ENCODE results near the gene PPP4C.
A peak's percentile ranks its signal among the peaks of the same experiment; 100 is the strongest.
"Not testable (repeated sequence)": the region's sequence is repeated elsewhere in the genome, so short reads cannot be mapped to it uniquely, and the experiment has no call there.

The PPP4C gene

DNA sequence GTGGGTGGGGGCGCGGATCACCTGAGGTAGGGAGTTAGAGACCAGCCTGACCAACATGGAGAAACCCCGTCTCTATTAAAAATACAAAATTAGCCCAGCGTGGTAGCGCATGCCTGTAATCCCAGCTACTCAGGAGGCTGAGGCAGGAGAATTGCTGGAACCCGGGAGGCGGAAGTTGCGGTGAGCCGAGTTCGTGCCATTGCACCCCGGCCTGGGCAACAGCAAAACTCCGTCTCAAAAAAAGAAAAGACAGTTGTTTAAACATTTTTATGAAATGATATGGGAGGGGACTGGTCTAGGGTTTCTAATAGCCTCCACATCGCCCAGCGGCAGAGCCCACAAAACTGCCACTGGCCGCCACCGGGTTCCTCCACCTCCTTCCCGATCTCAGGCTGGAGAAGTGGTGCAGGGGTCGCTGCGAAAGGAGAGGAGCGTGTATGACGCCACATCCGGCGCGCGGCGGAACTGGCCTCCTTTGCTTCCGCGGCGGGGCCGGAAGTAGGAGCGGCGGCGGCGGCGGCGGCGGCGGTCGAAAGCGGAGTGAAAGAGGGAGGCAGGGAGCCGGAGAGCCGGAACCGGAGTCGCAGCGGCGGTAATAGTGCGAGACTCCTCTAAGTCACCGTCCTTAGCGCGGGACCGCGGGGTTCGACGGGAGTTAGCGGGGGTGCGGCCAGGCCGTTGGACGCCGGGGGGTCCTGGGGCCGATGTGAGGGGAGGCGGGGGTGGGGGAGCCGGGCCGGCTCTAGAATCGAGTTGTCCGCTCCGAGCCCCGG is at the start of gene PPP4C:
Gene PPP4C (plus strand): TSS at position 492 of the 773 bp plus-strand sequence. CDS start 384 bp downstream, outside the sequence.
- DNase-seq = peak; percentile 89

DNA sequence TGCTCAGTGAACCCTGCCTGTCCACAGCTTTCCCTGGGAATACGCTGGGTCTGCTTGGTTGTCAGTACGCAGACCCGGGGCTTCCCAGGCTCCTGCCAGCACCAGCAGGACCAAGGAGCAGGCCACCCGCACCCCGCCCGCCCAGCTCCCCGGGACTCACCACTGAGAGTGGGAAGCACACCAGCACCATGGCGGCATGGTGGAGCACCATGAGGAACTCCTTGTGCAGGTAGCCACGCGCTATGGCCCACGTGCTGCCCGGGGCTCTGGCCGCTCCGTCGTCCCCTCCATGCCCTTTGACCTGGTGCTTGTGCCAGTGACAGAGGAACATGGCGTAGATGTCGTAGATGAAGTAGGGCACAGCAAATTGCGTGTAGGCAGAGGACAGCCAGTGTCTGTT is 49.3 kb upstream of the PPP4C start:
- DNase-seq = no peak

DNA sequence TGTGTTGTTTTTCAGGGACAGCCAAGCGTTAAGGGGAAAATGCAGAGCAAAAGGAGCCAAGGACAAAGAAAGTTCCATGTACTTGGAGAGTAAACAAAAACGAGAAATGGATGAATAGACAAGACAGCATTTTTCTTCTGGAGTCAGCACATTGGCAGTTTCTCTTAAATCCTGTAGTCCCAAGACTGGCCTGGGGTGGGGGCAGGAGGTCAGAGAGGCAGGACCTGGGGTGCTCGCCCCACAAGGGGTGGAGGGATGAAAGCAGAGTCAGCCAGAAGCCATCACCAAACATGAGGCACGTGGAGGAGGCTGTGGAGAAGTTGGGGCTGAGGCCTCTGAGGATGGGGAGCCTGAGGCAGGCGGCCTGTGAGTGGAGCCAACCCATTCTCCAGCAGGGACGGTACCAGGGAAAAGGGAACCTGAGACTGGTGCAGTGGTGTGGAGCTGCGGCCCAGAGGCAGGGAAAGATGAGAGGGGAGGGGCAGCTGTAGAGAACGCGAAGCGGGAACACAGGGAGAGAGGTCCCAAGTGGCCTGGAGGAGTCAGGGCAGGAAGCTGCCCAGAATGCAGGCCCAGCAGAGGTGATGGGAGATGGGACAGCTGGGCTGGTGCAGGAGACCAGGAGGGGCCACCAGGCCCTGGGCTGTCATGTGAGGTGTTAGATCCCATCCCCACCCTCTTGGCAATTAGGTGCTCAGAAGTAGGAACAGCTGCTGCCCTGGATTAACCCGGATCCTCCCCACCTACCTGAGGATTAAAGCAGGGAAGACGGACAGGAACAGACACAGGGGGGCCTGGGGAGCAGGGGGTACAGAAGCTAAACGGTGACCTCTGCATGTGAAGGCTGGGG is 48.0 kb upstream of the PPP4C start:
- DNase-seq = no peak

DNA sequence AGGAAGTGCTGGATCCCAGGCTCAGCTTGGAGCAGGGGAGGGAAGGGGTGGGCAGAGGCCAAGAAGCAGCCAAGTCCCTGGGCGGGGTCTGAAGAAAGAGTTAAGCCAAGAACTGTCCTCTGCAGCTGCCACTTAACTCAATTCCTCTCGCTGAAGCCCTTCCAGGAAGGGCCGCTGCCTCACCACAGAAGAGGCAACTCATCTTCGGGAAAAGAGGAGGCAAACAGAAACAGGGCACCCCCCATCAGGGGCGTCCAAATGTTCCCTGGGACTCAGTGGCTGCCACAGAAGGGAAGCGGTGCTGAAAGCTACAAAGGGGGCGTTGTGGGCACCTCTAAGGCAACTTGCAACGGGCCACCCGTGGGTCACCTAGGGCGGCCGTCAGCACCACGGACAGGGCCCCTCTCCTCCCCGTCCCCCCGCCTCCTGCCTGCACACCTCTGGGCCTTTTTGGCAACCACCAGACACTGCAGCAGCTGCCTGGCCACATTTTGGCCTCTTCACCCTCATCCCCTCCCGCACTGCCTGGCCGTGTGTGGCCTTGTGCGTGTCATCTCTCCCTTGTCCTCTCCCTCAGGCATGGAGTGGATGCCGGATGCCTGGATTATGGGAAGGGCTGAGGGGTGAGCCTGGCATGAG is 47.2 kb upstream of the PPP4C start:
- no peak for DNase-seq

DNA sequence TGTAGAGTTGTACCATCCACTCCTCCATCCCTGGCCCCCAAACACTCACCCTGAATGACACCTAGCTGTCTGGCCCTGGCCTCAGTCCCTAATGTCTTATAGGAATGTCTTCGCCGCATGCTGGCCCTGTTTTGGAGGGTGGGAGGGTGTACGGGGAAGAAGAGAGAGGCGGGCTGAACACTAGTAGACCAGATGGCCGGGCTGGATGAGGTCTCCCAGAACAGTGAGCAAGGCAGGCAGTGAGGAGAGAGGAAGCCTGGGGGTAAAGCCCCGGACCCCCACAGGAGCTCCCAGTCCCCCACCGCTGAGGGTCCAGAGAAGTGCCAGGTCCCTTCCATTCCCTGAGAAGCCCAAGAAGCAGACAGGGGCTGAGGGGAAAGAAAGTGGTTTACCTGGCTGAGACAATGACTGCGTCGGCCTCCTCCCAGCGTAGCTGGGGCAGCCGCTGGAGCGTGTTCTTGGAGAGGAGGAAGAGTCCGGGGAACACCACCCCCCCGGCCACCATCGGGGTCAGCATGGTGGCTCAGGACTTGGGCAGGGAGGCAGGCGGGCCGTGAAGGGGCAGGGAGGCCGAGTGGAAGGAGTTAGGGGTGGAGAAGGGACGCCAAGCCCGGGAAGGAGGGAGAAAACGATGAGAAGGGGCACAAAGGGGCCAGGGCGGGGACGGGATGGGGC is 45.6 kb upstream of the PPP4C start:
- no peak for DNase-seq

DNA sequence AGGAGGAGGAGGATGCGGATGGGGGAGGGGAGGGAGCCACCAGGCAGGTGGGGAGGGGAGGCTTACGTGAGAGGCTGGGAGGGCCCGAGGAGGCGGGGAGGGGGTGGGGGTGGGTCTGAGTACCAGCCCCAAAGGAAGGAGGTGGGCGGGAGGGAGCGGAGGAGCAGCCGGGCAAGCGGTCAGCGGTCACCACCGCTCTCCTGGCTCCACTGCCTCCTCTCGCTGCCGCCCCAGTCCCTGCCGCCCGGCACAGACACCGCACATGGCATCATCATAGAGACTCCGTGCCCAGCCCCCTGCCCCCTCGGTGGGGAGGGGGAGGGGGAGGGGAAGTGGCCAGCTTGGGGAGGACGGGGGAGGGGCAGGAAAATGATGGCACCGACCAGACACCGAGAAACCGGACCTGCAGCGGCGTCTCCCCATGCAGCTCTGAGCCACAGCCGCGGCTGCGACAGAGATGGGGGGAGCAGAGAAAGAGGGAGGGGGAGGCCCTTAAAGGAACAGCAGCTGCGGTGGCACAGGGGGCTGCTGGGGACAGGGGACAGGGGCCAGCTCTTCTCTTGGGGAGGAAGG is 44.9 kb upstream of the PPP4C start, which contains the start of gene TLCD3B:
Gene TLCD3B (minus strand): TSS at position 431 of the 573 bp plus-strand sequence. CDS start 744 bp downstream, outside the sequence.
- no peak for DNase-seq

DNA sequence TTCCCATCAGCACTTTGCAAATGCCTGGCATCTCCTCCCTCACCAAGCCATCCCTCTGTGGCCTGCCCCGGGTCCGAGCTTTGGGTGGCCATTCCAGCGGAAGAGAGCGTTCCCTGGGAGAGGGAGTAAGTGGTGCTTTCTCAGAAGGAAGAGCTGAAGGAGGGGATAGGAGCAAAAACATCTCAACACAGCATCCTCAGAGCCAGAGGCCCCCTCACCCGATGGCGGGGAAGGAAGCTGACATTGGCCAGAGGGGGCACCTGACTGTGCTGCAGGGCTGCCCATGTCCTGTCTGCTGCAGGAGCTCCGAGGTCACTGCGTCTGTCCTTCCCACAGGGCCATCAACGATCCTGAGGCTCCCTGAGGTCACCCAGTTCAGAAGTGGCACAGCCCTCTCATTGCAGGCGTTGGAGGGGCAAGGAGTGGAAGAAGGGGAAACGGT is 44.3 kb upstream of the PPP4C start:
- DNase-seq = no peak

DNA sequence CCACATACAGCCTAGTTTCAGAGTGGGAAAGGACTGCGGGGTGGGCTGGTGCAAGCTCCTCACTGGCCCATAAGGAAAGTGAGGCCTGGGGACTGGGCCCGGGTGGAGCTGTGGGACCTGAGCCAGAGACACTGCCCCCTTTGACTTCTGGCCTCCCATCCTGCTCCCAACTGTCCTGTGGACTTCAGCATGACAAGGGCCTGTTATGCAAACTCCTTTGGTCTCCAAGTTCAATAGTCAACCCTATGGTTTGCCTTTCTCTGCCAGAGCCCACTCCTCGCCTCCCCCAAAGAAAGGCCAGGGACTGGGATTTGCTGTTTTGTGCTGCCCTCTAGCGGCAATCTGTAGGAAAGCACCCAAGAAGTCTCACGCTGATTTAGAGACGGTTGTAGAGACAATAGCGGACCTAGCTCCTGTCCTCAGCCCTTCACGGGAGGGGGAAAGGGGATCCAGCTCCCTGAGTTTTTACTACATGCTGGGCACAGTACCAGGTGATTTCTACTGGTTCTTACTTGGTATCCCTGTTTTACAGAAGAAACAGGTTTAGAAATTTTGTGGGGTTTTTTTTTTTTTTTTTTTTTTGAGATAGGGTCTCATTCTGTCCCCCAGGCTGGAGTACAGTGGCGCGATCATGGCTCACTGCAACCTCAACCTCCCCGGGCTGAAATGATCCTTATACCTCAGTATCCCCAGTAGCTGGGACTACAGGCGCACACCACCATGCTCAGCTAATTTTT is 43.5 kb upstream of the PPP4C start:
- DNase-seq = peak; percentile 47

DNA sequence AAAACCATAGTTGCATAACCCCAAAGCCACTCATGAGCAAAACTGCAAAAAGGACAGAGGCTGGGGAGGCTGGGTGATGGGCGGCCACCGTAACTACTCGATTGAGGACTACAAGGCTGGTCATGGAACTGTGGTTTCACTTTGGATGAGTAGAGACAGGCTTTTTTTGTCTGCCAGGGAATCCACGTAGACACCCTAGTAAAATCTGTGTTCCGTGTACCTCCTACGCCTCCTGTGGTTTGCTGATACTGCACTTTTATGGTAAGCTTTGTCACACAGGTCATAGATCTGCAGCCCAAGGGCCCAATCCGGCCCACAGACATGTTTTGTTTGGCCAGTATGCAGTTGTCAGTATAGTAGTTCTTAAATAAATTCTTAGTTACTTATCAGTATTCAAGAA is 42.5 kb upstream of the PPP4C start:
- DNase-seq = no peak

DNA sequence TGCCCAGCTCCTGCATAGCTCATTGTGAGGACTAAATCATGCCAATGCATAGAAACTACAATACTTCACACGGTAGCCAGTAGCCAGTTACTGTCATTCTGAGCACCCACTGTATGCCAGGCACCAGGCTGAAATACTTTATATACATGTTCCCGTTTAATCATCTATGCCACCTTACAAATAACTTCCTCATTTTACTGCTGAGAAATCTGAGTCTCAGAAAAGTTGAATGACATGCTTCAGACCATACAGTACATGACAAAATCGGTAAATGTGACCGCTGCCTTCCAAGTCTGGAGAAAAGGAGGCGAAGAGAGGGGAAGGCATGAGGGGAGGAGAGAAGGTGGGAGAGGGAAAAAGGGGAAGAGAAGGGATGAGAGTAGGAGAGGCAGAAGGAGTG is 35.6 kb upstream of the PPP4C start:
- no peak for DNase-seq

DNA sequence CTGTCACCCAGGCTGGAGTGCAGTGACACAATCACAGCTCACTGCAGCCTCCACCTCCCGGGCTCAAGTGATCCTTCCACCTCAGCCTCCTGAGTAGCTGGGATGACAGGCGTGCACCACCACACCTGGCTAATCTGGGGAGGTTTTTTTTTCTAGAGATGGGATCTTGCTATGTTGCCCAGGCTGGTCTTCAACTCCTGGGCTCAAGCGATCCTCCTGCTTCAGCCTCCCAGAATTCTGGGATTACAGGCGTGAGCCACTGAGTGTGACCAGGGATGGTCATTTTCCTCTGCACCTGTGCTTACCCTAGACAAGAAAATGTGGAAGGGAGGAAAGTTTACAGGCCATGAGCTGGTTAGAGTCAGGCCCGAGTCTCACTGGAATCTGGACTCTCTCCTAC is 35.1 kb upstream of the PPP4C start:
- DNase-seq = not testable (repeated sequence)

DNA sequence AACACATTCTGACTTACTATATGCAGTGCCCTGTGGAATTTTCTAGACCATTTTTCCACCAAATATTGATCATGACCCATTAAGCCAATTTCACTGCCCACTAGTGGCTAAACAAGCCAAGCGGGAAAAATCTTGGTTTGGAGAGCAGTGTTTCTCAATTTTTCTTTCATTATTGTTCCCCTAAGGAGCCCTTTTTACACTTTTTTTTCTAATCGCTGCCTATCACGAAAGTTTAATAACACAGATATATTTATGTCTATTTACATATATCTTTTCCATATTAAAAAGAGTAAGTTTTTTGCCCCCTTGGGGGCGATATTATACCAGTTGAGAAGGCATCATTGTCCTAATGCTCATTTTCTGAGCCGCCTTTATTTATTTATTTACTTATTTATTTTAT is 34.0 kb upstream of the PPP4C start:
- peak; percentile 40 for DNase-seq

DNA sequence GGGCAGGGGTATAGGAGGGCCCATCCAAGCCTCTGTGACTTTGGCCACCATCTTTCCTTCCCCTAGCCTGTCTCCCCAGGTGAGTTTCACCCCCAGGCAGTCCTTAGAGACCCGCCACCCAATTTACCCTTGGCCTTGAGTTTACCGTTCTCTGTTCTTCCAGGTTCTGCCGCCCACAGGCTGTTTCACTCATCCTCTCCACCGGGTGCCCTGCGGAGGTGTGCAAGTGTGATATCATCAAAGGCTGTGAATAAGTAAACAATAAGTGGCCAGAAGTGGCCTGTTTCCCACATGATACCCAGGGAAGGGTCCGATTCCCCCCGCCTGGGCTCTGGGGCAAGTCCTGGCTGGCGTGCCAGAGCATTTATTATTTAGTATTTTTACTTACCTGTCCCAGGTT is 29.6 kb upstream of the PPP4C start:
- no peak for DNase-seq

DNA sequence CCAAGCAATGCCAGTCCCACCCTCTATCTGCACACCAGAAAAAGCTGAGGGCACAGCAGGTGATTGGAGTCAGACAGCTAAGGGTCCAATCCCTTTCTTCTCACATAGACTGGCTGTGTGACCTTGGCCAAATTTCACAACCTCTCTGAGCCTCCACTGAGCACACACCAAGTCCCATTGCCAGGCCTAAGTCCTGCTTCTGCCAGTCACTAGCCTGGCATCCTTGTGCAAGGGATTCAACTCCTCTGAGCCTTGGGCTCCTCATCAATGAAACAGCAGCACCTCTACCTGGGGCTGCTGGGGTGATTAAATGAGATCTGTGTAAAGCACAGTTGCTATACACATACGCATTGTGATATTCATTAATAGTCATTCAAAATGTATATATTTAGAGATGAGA is 29.2 kb upstream of the PPP4C start:
- DNase-seq = no peak

DNA sequence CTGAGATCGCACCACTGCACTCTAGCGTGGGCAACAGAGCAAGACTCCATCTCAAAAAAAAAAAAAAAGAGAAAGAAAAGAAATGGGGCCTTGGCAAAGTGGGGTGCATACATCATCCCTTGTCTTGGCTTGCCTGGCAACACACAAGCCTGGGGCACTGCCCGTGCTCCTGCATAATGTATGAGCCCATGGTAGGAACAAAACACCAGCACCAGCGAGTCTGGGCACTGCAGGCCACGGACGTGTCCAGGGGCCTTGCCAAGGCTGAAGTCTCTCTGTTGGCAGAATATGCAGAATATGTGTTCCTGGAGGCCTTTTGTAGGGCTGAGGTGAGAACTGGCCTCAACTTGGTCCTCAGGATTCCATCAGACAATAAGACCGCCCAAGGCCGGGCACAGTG is 25.9 kb upstream of the PPP4C start:
- DNase-seq = no peak

DNA sequence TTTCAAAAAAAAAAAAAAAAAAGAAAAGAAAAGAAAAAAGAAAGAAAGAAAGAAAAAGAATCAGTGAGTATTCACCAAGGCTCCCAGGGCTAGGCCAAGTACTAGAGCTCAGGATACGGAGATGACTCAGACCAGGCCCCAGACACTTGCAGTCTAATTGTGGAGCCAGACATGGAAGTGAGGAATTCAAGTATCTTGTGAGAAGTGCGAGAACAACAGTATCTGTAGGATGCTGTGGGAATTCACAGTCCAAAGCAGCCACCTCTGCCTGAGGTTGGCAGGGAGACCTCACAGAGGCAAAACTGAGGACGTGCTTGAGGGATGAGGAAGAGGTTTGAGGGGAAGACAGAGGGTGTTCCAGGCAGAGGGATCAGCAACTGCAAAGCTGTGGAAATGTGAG is 24.3 kb upstream of the PPP4C start:
- peak; percentile 54 for DNase-seq

DNA sequence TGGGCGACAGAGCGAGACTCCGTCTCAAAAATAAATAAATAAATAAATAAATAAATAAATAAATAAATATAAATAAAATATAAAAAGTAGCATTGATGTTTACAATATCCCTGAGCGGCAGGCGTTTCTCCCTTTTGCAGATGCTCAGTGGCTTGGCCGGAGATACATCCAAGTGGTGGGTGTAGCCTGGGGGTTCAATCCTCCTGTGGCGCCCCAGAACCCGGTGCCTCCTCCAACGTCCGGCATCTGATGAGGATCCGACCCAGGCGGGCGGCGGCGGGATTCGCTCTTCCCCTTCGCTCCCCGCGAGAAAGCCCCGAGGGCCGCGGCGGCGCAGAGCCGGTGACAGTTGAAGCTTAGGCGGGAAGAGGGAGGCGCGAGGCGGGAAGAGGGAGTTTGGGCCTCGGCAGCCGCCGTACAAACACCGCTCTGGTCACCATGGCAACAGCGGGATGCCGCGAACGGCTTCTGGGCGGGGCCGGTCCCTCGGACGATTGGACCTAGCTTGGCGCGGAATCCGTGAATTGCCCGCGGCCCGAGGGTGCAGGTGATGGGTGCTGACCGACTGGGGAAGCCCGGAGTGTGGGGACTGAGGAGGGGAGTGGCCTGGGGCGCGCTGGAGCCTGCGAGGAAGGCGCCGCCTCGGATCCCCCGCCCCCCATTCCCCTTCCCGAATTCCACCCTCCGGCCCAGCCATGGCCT is 23.0 kb upstream of the PPP4C start:
- peak; percentile 90 for DNase-seq

DNA sequence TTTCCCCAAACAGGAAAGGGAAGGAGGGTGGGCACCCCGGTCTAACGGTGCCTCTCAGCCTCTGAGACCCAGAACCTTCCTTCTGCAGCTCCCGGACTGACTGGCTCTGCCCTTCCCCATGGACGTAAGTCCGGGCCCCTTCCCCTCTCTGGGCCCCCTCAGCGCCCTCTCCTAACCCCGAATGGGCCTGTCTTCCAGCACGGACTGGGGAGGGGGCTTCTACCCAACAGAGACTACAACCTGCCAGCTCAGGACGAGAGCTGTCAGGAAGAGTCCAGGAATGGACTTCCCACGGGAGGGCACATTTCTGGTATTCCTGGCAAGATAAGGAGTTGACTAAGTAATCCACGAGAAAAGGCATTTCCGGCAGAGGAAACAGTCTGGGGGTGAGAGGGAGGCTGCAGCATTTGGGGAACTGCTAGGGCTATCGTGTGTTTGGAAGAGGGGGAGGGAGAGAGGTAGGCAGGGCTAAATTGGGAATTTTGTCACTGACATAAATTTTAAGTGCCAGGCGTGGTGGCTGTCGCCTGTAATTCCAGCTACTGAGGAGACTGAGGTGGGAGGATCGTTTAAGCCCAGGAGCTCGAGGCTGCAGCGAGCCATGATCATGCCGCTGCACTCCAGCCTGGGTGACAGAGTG is 22.3 kb upstream of the PPP4C start:
- peak; percentile 57 for DNase-seq

DNA sequence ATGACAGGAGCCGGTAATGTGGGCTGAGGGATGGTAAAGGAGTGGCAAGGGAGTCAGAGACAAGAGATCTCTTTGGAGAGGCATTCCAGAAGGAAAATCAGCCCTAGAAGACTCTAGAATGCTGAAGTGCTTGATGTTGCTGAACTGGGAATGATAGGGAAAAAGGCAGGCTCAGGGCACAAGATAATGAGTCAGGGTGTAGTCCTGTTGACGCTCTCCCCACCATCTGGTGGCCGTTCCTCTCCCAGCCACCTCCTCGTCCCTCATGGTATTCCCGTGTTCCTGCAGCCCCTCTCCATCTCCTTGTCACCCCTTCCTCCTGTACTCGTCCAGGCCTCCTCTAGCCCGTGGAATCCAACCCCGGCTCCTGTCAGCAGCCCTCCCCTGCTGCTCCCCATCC is 21.3 kb upstream of the PPP4C start:
- DNase-seq = no peak

DNA sequence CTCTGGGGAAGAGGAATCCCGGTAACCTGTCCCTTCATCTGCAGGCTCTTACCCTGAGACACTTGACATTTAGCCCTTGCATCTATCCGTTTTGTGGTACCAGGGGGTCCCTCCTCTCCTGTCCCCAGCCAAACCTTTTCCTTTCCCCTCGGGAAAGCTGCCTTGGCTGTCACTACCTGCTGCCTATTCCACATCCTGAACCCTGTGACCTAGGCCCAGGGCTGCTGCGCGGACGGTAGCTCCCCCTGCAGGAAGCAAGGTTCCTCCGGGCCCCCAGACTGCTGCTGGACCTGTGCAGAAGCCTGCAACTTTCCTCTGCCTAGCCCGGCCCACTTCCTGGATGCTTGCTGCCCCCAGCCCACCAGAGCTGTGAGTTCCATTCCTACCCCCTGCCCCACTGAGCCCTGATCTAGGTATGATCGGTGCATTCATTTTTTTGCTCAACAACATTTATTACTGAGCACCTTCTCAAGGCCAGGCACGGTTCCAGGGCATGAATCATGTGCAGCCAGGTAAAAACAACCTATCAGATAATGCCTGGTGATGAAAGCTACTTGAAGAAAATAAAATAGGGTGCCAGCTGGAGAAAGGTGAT is 20.7 kb upstream of the PPP4C start:
- no peak for DNase-seq

Data from HCEC 1CT (cell line).